Measurements from ENCODE around the gene SCP2. TPM values are rescaled to one million over a fixed set of nuclear protein-coding genes. Genes with fewer than 3 reads are reported as not detected.

The SCP2 gene
- total RNA-seq, 2 experiments from 2014 or later = 63.9 to 75.5 TPM

GRCh38 chr1:52914463-52914862 lies 12.6 kb upstream of the SCP2 start:
- H3K4me1 ChIP-seq (ENCODE audit: insufficient read depth, low read length, poor library complexity, severe bottlenecking) = no peaks in the 10 kb centered on the region
- TF ChIP-seq EZH2phosphoT487 (IDR thresholded peaks at IDR 0.05; ENCODE audit: borderline replicate concordance, low read depth, low read length) (no peak), CTCF (conservative IDR thresholded peaks at IDR 0.05; ENCODE audit: low read length) (no peak)
- H3K4me2 ChIP-seq (ENCODE audit: low read length) = no peak overlapping the region
- H2AFZ ChIP-seq (ENCODE audit: low read length) = no peak overlapping the region
- no peak overlapping the region for H3K27ac ChIP-seq (ENCODE audit: low read depth, low read length, poor library complexity, severe bottlenecking)
- CTCF ChIA-PET (ENCODE audit: unreplicated experiment) = no interaction called here
- no peak overlapping the region for H3K4me3 ChIP-seq (ENCODE audit: low read depth, low read length, poor library complexity, severe bottlenecking)
- no peaks in the 10 kb centered on the region for H3K36me3 ChIP-seq (ENCODE audit: insufficient read depth, low read length)
- no TSS peak for BruUV-seq (replicated peaks)
- no peaks in the 10 kb centered on the region for H3K79me2 ChIP-seq (ENCODE audit: insufficient read depth, low read depth, low read length)
- no peaks in the 10 kb centered on the region for H3K9me2 ChIP-seq (ENCODE audit: insufficient read depth, low read length)
- intact Hi-C loops (cut with micrococcal nuclease; ENCODE audit: unreplicated experiment) = no loop called here
- H4K20me1 ChIP-seq (ENCODE audit: insufficient read depth, low read length) = no peaks in the 10 kb centered on the region
- no peaks in the 10 kb centered on the region for H3K9me3 ChIP-seq (ENCODE audit: low read length)
- DNase-seq (ENCODE audit: low spot score) = no peak
- POLR2A ChIA-PET = interaction anchor here (0.6 to 0.7 kb wide), 2 partner anchors 27 to 205 kb away, joined by 3 read pairs; no protein-coding TSS in a partner anchor

- no peak for DNase-seq (ENCODE audit: low spot score)
- ChIA-PET POLR2A (interaction anchor here (0.6 to 0.7 kb wide), 2 partner anchors 26 to 206 kb away, joined by 3 read pairs; no protein-coding TSS in a partner anchor), CTCF (ENCODE audit: unreplicated experiment) (no interaction called here)
- H3K36me3 ChIP-seq (ENCODE audit: insufficient read depth, low read length) = no peaks in the 10 kb centered on the region
- H2AFZ ChIP-seq (ENCODE audit: low read length) = no peak overlapping the region
- H3K4me2 ChIP-seq (ENCODE audit: low read length) = no peak overlapping the region
- TF ChIP-seq CTCF (conservative IDR thresholded peaks at IDR 0.05; ENCODE audit: low read length) = no peak
- TF ChIP-seq EZH2phosphoT487 (IDR thresholded peaks at IDR 0.05; ENCODE audit: borderline replicate concordance, low read depth, low read length) = no peak
- H3K79me2 ChIP-seq (ENCODE audit: insufficient read depth, low read depth, low read length) = no peaks in the 10 kb centered on the region
- no peaks in the 10 kb centered on the region for H3K4me1 ChIP-seq (ENCODE audit: insufficient read depth, low read length, poor library complexity, severe bottlenecking)
- no peak overlapping the region for H3K4me3 ChIP-seq (ENCODE audit: low read depth, low read length, poor library complexity, severe bottlenecking)
- no peaks in the 10 kb centered on the region for H4K20me1 ChIP-seq (ENCODE audit: insufficient read depth, low read length)
- H3K9me3 ChIP-seq (ENCODE audit: low read length) = no peaks in the 10 kb centered on the region
- intact Hi-C loops (cut with micrococcal nuclease; ENCODE audit: unreplicated experiment) = no loop called here
- no TSS peak for BruUV-seq (replicated peaks)
- H3K9me2 ChIP-seq (ENCODE audit: insufficient read depth, low read length) = no peaks in the 10 kb centered on the region
- no peak overlapping the region for H3K27ac ChIP-seq (ENCODE audit: low read depth, low read length, poor library complexity, severe bottlenecking)
These were observed 11.7 kb upstream of the SCP2 start for GRCh38 chr1:52915211-52915854.

- Histone ChIP-seq H3K9me2 (ENCODE audit: insufficient read depth, low read length) (no peaks in the 10 kb centered on the region), H3K4me1 (ENCODE audit: insufficient read depth, low read length, poor library complexity, severe bottlenecking) (no peaks in the 10 kb centered on the region), H3K9me3 (ENCODE audit: low read length) (no peaks in the 10 kb centered on the region), H2AFZ (ENCODE audit: low read length) (no peak overlapping the region), H3K79me2 (ENCODE audit: insufficient read depth, low read depth, low read length) (no peaks in the 10 kb centered on the region), H3K4me2 (ENCODE audit: low read length) (no peak overlapping the region), H4K20me1 (ENCODE audit: insufficient read depth, low read length) (no peaks in the 10 kb centered on the region), H3K36me3 (ENCODE audit: insufficient read depth, low read length) (no peaks in the 10 kb centered on the region), H3K4me3 (ENCODE audit: low read depth, low read length, poor library complexity, severe bottlenecking) (no peak overlapping the region), H3K27ac (ENCODE audit: low read depth, low read length, poor library complexity, severe bottlenecking) (no peak overlapping the region)
- ChIA-PET POLR2A (no interaction called here), CTCF (ENCODE audit: unreplicated experiment) (no interaction called here)
- BruUV-seq (replicated peaks) = no TSS peak
- no peak for TF ChIP-seq CTCF (conservative IDR thresholded peaks at IDR 0.05; ENCODE audit: low read length)
- no peak for TF ChIP-seq EZH2phosphoT487 (IDR thresholded peaks at IDR 0.05; ENCODE audit: borderline replicate concordance, low read depth, low read length)
- intact Hi-C loops (cut with micrococcal nuclease; ENCODE audit: unreplicated experiment) = no loop called here
- DNase-seq (ENCODE audit: low spot score) = no peak
These were observed 11.2 kb upstream of the SCP2 start for GRCh38 chr1:52915855-52916220.

All from OCI-LY7 (cell line).